GM12801 (cell line): ENCODE measurements around the gene PAPLN.

Experiments used
- CTCF ChIP-seq: IDR thresholded peaks from one replicate; pipeline ENCODE4 v1.5.1; 2011; ENCODE audit warnings: control low read depth; ENCODE audit not compliant: insufficient read length; ENCODE audit errors: extremely low read depth

PAPLN gene

GRCh38 chr14:73242357-73242901 is 5.1 kb downstream of the PAPLN start:
- no peak for TF ChIP-seq CTCF

- TF ChIP-seq CTCF = no peak
These were observed 6.0 kb downstream of the PAPLN start for GRCh38 chr14:73243341-73243740.

GRCh38 chr14:73243748-73244147 is 6.4 kb downstream of the PAPLN start:
- no peak for TF ChIP-seq CTCF

DNA sequence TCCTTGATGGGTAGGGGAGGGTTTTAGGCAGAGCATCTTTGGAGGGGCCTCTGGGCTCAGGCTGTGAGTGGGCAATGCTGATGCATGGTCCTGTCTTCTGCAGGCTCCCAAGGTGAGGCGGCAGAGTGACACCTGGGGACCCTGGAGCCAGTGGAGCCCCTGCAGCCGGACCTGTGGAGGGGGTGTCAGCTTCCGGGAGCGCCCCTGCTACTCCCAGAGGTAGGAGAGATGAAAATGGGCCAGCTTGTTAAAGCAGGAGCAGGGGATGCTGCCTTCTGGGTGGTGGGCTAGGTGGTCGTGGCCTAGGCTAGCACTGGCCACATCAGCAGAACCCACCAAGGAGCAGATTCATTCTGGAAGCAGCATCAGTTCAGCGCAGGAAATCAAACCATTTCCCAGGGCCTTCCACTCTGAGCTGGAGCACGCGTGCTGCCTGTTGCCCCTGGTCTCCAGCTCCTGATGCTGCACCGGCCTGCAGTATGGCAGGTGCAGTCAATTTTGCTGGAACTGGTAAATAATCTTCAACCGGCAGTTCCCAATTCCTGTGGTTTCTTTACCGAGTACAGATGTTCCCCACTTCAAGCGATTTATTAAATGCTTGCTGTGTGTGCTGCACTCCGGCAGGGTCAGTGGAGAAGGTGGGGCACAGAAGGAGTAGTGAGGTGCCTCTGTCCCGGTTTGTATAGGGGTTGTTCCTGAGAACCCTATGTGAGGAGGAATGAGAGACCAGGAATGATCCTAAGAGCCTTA is 7.4 kb downstream of the PAPLN start:
- no peak for TF ChIP-seq CTCF

- no peak for TF ChIP-seq CTCF
These were observed 8.4 kb downstream of the PAPLN start for GRCh38 chr14:73245480-73246325.

- no peak for TF ChIP-seq CTCF
These were observed 9.3 kb downstream of the PAPLN start for GRCh38 chr14:73246387-73247150.
